GM06990 (cell line): Measurements from ENCODE around the gene DEFB131B.
A peak's percentile ranks its signal among the peaks of the same experiment; 100 is the strongest.
"Not testable (repeated sequence)": the region's sequence is repeated elsewhere in the genome, so short reads cannot be mapped to it uniquely, and the experiment has no call there.

ENCODE experiments used
- DNase-seq: peaks from one replicate; pipeline ENCODE4 v3.0.0-alpha.2; 2011; ENCODE audit not compliant: insufficient read length; ENCODE audit errors: extremely low read depth
- H3K27me3 ChIP-seq: replicated peaks from 2 replicates; pipeline ENCODE4 v1.6.0; 2011; ENCODE audit warnings: low read length; ENCODE audit not compliant: control insufficient read depth, insufficient read depth
- H3K36me3 ChIP-seq: 2 replicates; pipeline ENCODE4 v1.5.1; 2011; ENCODE audit warnings: low read length; ENCODE audit not compliant: control insufficient read depth, insufficient read depth
- H3K4me3 ChIP-seq: replicated peaks from 2 replicates; pipeline ENCODE4 v1.5.1; 2011; ENCODE audit warnings: low read depth, mild to moderate bottlenecking, control low read depth, low read length
- CTCF ChIP-seq: IDR thresholded peaks from 2 replicates; pipeline ENCODE4 v1.5.1; 2011; ENCODE audit warnings: low read length, control low read depth, mild to moderate bottlenecking, inconsistent platforms; ENCODE audit not compliant: insufficient read depth, poor library complexity, severe bottlenecking

The DEFB131B gene

DNA sequence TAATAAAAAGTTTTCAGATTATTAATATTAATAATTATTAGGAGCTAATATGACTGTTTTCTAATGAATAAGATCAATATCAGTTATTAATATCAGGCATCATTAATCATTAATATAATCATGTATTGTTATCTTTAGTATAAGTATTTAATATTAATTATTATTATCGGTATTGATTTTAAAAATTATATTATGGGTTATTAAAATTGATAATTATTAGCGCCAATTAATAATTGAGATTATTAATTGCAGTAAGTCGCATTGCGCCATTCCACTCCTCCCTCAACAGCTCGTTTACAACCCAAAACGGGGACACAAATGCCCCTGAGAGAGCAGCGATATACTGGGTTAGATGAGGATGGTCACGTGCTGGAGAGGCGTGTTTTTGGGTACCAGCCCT lies 30.0 kb downstream of the DEFB131B start:
- DNase-seq, result no peak
- Histone ChIP-seq H3K36me3 (no peaks in the 10 kb centered on the region), H3K27me3 (no peaks in the 10 kb centered on the region), H3K4me3 (no peak overlapping the region)
- no peak for TF ChIP-seq CTCF

GRCh38 chr11:71910775-71911174 lies 32.5 kb downstream of the DEFB131B start:
- not testable (repeated sequence) for H3K4me3 ChIP-seq, H3K27me3 ChIP-seq, DNase-seq, H3K36me3 ChIP-seq

GRCh38 chr11:71911321-71911985 lies 33.2 kb downstream of the DEFB131B start:
- H3K36me3 ChIP-seq, H3K27me3 ChIP-seq, H3K4me3 ChIP-seq, DNase-seq: not testable (repeated sequence)
- TF ChIP-seq CTCF, result peak; percentile 40

- H3K27me3 ChIP-seq, H3K36me3 ChIP-seq, H3K4me3 ChIP-seq, DNase-seq: not testable (repeated sequence)
These were observed 33.7 kb downstream of the DEFB131B start for GRCh38 chr11:71911986-71912340.

DNA sequence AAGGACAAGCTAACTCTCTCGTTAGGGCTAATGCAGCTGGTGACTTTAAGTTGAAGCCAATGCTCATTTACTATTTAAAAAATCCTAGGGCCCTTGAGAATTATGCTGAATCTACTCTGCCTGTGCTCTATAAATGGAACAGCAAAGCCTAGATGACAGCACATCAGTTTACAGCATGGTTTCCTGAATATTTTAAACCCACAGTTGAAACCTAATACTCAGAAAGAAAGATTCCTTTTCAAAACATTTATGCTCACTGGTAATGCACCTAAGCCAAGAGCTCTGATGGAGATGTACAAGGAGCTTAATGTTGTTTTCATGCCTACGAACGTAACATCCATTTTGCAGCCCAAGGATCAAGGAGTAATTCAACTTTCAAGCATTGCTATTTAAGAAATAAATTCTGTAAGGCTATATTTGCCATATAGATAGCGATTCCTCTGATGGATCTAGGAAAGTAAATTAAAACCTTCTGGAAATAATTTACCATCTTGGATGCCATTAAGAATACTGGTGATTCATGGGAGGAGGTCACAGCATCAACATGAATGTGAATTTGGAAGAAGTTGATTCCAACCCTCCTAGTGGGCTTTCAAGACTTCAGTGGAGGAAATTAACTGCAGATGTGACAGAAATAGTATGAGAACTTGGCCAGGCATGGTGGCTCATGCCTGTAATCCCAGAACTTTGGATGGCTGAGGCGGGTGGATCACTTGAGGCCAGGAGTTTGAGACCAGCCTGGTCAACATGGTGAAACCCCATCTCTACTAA lies 35.7 kb downstream of the DEFB131B start:
- H3K4me3 ChIP-seq, result no peak overlapping the region
- peaks cover 4% of the 10 kb centered on the region; the same call in 1 of the 2 replicates for H3K36me3 ChIP-seq
- DNase-seq, result no peak
- no peak for TF ChIP-seq CTCF
- no peaks in the 10 kb centered on the region for H3K27me3 ChIP-seq

GRCh38 chr11:71914617-71915189 lies 36.5 kb downstream of the DEFB131B start:
- TF ChIP-seq CTCF, result no peak
- Histone ChIP-seq H3K27me3 (no peaks in the 10 kb centered on the region), H3K4me3 (no peak overlapping the region), H3K36me3 (peaks cover 4% of the 10 kb centered on the region; the same call in 1 of the 2 replicates)
- DNase-seq, result no peak
